K562 (cell line): ENCODE measurements around the gene RGS19. TPM values are rescaled to one million over a fixed set of nuclear protein-coding genes. Genes with fewer than 3 reads are reported as not detected.

Source experiments
- BCLAF1 ChIP-seq, 2 experiments: fragments of 450-650 bp in 1 of 2; IDR thresholded peaks; 2 replicates each; pipeline ENCODE4 v1.6.1; 2011 to 2017; ENCODE audit warnings: low read depth in 2 of 2, antibody characterized with exemption in 1 of 2, borderline replicate concordance in 1 of 2, low read length in 1 of 2, mild to moderate bottlenecking in 1 of 2, mixed read lengths in 1 of 2; ENCODE audit not compliant: control insufficient read depth in 1 of 2
- ESRRB ChIP-seq: fragments of 250-450 bp; sonication (Bioruptor Pico); IDR thresholded peaks from 2 replicates; pipeline ENCODE4 v1.5.0; 2020; ENCODE audit warnings: mild to moderate bottlenecking, moderate library complexity, borderline replicate concordance
- ETS2 ChIP-seq: IDR thresholded peaks from 2 replicates; pipeline ENCODE4 v1.6.1; 2016; ENCODE audit warnings: borderline replicate concordance, missing genetic modification characterization, mild to moderate bottlenecking, moderate library complexity, missing compliant biosample characterization; ENCODE audit not compliant: poor library complexity, severe bottlenecking
- GTF2A2 ChIP-seq: IDR thresholded peaks from 2 replicates; pipeline ENCODE4 v1.6.1; 2016; ENCODE audit warnings: mild to moderate bottlenecking, missing genetic modification characterization, missing compliant biosample characterization
- KLF13 ChIP-seq: fragments of 450-650 bp; IDR thresholded peaks from 2 replicates; pipeline ENCODE4 v1.6.1; 2016; ENCODE audit warnings: missing genetic modification characterization, low read depth, mild to moderate bottlenecking, missing compliant biosample characterization, moderate library complexity, borderline replicate concordance
- NR3C1 ChIP-seq: sonication (generic); formaldehyde crosslinking; IDR thresholded peaks from 2 replicates; pipeline ENCODE4 v1.8.1; 2022; ENCODE audit warnings: missing genetic modification reagents
- PATZ1 ChIP-seq: fragments of 250-450 bp; sonication (Bioruptor Pico); IDR thresholded peaks from 2 replicates; pipeline ENCODE4 v1.5.0; 2020; ENCODE audit warnings: mild to moderate bottlenecking, borderline replicate concordance
- PTRF ChIP-seq: fragments of 450-650 bp; IDR thresholded peaks from 2 replicates; pipeline ENCODE4 v1.6.1; 2016; ENCODE audit warnings: mild to moderate bottlenecking, missing genetic modification characterization, missing compliant biosample characterization
- TAF15 ChIP-seq: fragments of 200-400 bp; formaldehyde crosslinking; IDR thresholded peaks from 2 replicates; pipeline ENCODE4 v1.6.1; 2017; ENCODE audit warnings: mild to moderate bottlenecking, low read depth, low read length, moderate library complexity
- TCF7 ChIP-seq: sonication (generic); IDR thresholded peaks from 2 replicates; pipeline ENCODE4 v1.6.1; 2016; ENCODE audit warnings: antibody characterized with exemption, borderline replicate concordance
- TEAD1 ChIP-seq, 2 experiments: fragments of 450-650 bp in 1 of 2; sonication (generic) in 1 of 2; formaldehyde crosslinking; IDR thresholded peaks; 2 replicates each; pipeline versions ENCODE4 v1.4.0 to v1.8.0; 2020 to 2022; ENCODE audit warnings: mild to moderate bottlenecking in 2 of 2, missing genetic modification reagents in 1 of 2
- USF1 ChIP-seq: sonication (generic); formaldehyde crosslinking; IDR thresholded peaks from 2 replicates; pipeline ENCODE4 v1.9.0; 2022; ENCODE audit warnings: mild to moderate bottlenecking, missing genetic modification reagents
- ZBED1 ChIP-seq: IDR thresholded peaks from 2 replicates; pipeline ENCODE4 v1.6.1; 2014
- ZNF239 ChIP-seq: fragments of 250-450 bp; sonication (Bioruptor Pico); IDR thresholded peaks from 2 replicates; pipeline ENCODE4 v1.4.0; 2020; ENCODE audit warnings: mild to moderate bottlenecking
- ZNF695 ChIP-seq: fragments of 450-650 bp; formaldehyde crosslinking; IDR thresholded peaks from 2 replicates; pipeline ENCODE4 v1.4.0; 2020; ENCODE audit warnings: mild to moderate bottlenecking, moderate library complexity
- polyA plus RNA-seq, 8 experiments: library from polyadenylated mRNA; depleted of rRNA in 4 of 8; stranded (reverse) in 5 of 8; unstranded in 3 of 8; fragments of >200 nt; fragmentation: Nextera tagmentation in 2 of 8; fragmentation: Illumina TruSeq in 1 of 8; extraction: Ambion mirVana in 2 of 8; extraction: Trizol in 1 of 8; gene quantifications; 2 replicates each; pipeline versions ENCODE4 v1.2.1 to v1.2.3, GENCODE V29; 2011 to 2014; ENCODE audit warnings: inconsistent platforms in 1 of 8, missing spikeins in 1 of 8
- total RNA-seq, 7 experiments: library from RNA; depleted of rRNA in 6 of 7; stranded (reverse); fragments of >200 nt in 6 of 7; fragmentation: Illumina TruSeq in 2 of 7; extraction: Trizol in 2 of 7; gene quantifications; 2 replicates each; pipeline versions ENCODE4 v1.2.1 to v1.2.3, GENCODE V29; 2011 to 2021; ENCODE audit warnings: low replicate concordance in 1 of 7
- TF ChIP-seq, protein P1 (sequence below): sonication (generic); formaldehyde crosslinking; IDR thresholded peaks from 2 replicates; pipeline ENCODE4 v1.8.1; 2023; ENCODE audit warnings: mild to moderate bottlenecking, missing genetic modification reagents
- TF ChIP-seq, protein P2 (sequence below): sonication (generic); formaldehyde crosslinking; IDR thresholded peaks from 2 replicates; pipeline ENCODE4 v1.8.0; 2022; ENCODE audit warnings: missing genetic modification reagents, mild to moderate bottlenecking, borderline replicate concordance

RGS19 gene
- total and polyA plus RNA-seq, 9 of the 15 experiments (the other 6 are each of a cell fraction or from before 2014, with no cell fraction given), result 0.41 to 23.7 (median 14.6) TPM

- TF ChIP-seq TAF15, result no peak
- TF ChIP-seq NR3C1, result 0 out of 2 replicates have a peak, but pooled peaks have one; percentile 36
- TF ChIP-seq KLF13 (tag), result no peak
- TF ChIP-seq ESRRB (CRISPR knock-in tag), result no peak
- TF ChIP-seq ETS2 (tag), result no peak
- peak; percentile 31; the same call in 1 of the 2 replicates for TF ChIP-seq USF1 (CRISPR knock-in tag)
- no peak for TF ChIP-seq PATZ1 (CRISPR knock-in tag)
- TF ChIP-seq, protein P1, sequence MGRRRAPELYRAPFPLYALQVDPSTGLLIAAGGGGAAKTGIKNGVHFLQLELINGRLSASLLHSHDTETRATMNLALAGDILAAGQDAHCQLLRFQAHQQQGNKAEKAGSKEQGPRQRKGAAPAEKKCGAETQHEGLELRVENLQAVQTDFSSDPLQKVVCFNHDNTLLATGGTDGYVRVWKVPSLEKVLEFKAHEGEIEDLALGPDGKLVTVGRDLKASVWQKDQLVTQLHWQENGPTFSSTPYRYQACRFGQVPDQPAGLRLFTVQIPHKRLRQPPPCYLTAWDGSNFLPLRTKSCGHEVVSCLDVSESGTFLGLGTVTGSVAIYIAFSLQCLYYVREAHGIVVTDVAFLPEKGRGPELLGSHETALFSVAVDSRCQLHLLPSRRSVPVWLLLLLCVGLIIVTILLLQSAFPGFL, result no peak
- TF ChIP-seq ZBED1, result no peak
- TF ChIP-seq, protein P2, sequence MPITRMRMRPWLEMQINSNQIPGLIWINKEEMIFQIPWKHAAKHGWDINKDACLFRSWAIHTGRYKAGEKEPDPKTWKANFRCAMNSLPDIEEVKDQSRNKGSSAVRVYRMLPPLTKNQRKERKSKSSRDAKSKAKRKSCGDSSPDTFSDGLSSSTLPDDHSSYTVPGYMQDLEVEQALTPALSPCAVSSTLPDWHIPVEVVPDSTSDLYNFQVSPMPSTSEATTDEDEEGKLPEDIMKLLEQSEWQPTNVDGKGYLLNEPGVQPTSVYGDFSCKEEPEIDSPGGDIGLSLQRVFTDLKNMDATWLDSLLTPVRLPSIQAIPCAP, result no peak
- TF ChIP-seq TCF7, result no peak
- TF ChIP-seq ZNF695 (CRISPR knock-in tag), result no peak
- TF ChIP-seq TEAD1 (CRISPR knock-in tag; IDR thresholded peaks at IDR 0.05), result 0 out of 4 replicates have a peak, but pooled peaks of 1 of the 2 experiments have one; percentile 17
- no peak for TF ChIP-seq GTF2A2 (tag)
- no peak for TF ChIP-seq BCLAF1 (IDR thresholded peaks at IDR 0.05; ENCODE audit: borderline replicate concordance in 1 of 2, control insufficient read depth in 1 of 2, low read depth in 2 of 2, low read length in 1 of 2)
- no peak for TF ChIP-seq PTRF (tag)
- no peak for TF ChIP-seq ZNF239 (CRISPR knock-in tag)
Measured at GRCh38 chr20:64062276-64062595, 17.1 kb downstream of the RGS19 start (continued).
